Measurements from ENCODE around the gene STX2.
"Not testable (repeated sequence)": the region's sequence is repeated elsewhere in the genome, so short reads cannot be mapped to it uniquely, and the experiment has no call there.

Gene STX2

GRCh38 chr12:130799051-130799450, 40.0 kb downstream of the STX2 start:
- no peak for DNase-seq (ENCODE audit: low read depth)

DNA sequence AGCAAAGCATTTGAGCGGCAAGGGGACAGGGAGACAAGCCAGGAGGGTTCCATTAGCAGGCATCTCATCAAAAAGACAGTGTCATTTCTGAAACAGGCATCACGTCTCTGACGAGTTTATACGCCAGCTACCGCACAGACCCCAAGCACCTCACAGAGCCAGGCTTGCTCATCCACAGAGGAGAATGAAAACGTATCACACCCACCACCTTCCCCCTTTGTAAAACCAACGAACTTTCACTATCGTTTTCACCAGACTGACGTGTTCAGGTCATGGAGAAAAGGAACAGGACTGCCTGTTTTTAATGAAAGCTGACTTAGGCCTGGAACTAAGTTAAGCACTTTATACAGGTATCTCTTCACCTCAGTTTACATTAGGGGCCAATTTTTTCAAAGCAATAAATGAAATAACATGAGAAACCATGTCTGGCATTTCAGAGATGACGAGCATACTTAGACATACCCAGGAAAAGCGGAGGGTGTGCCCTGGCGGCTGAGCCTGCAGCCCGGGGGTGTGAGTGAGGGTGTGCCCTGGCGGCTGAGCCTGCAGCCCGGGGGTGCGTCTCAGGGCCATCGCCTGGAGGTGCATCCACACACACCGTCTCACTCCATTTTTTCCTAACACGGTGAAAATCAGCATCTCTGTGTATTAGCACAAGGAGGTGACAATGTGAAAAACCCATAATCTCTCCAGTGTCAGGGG, 41.9 kb downstream of the STX2 start:
- DNase-seq (ENCODE audit: low read depth), result no peak

DNA sequence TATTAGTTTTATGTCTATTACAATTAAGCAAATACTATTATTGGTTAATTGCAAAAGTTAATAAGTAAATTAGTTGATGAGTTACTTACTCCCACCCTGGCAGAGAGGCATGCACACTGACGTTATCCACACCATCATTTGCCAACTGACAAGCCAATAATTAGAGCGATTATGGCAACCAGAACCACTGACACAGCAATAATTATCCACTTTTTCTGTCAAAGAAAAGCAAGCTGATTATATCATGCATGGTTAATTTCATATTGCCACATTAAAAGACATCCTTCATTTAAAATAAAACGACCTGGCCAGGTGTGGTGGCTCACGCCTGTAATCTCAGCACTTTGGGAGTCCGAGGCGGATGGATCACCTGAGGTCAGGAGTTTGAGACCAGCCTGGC, 43.1 kb downstream of the STX2 start:
- DNase-seq (ENCODE audit: low read depth), result no peak

GRCh38 chr12:130793554-130793849, 45.5 kb downstream of the STX2 start:
- DNase-seq (ENCODE audit: low read depth), result no peak

DNA sequence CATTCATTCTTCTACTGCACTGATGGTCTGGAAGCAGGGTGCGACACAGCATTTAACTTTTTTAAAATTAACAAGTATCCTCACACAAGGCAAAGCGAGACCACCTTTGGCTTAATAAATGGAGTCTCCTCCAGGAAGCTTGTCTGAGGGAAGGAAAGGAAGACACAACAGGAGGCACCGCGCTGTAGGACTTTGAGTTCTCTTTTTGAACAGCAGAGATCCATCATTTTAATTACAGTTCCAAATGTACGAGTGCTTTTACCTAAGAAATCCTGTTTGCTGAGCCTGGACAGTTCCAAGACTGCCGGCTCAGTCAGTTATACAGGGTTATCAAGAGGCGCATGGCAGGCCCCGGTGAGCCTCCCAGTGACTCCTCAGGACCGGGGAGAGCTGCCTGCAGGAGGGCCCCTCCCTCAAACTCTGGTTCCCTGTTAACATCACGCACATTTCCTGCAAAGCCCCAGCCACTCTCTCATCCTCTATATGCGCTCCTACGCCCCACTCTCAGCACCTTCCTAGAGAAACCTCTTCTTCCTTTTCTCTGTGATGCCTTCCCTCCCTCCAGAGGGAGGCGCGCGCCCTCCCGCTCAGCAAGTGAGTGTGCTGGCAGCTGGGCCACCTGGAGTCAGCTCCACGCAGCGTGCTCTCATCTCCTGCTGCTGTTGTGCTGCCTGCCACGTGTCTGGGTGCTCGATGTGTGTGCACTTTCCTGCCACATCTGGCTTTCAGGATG, 46.1 kb downstream of the STX2 start:
- no peak for DNase-seq (ENCODE audit: low read depth)

GRCh38 chr12:130791629-130792028, 47.4 kb downstream of the STX2 start:
- DNase-seq (ENCODE audit: low read depth), result no peak

GRCh38 chr12:130788515-130788914, 50.5 kb downstream of the STX2 start:
- no peak for DNase-seq (ENCODE audit: low read depth)

GRCh38 chr12:130787445-130788410, 51.3 kb downstream of the STX2 start:
- no peak for DNase-seq (ENCODE audit: low read depth)

- DNase-seq (ENCODE audit: low read depth), result no peak
These were observed 52.0 kb downstream of the STX2 start for GRCh38 chr12:130787041-130787440.

DNA sequence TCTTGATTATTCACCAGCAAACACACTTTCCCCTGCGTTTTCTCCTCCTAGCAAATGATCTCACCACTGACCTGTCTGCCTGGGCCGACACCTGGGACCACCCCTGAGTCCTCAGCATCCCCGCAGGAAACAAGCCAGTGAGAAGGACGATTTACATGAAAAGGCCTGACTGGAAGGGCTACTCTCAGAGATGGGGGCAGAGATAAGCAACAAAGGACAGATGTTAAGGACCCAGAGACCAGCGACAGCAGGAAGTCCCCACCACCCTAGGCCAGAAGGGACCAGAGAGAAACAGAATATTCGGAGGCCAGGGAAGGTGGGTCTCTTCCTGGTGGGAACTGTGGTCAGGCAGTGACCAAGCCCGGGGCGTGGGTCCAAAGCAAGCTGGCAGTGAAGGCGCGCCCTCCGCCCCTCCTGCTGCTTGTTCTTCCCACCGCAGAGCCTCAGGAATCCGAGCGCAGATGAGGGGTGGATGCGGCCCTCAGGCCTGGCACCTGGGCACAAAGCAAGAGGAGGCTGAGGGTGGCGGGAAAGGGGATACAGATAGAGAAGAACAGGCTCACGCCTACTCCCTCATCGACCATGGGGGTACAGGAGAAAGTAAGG, 55.8 kb downstream of the STX2 start:
- no peak for DNase-seq (ENCODE audit: low read depth)

GRCh38 chr12:130782245-130782644, 56.8 kb downstream of the STX2 start:
- not testable (repeated sequence) for DNase-seq (ENCODE audit: low read depth)

- no peak for DNase-seq (ENCODE audit: low read depth)
These were observed 58.0 kb downstream of the STX2 start for GRCh38 chr12:130780880-130781575.

DNA sequence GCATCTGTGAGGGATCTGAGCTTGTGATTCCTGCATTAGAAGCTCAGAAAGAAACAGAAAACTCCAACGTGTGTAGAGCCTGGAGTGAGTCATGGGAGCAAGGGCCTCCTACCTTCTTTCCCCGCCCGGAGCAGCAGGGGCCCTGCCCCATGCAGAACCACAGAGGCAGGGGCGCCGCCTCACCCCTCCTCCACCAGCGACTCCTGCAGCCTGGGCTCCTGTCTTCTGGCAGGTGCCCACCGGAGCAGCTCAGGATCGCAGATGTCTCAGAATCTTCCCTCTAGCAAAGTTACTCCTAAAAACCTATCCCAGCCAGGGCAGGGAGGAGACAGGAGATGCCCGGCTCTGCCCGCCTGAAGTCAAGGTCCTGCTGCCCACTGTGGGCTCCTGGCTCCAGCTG, 58.7 kb downstream of the STX2 start:
- DNase-seq (ENCODE audit: low read depth), result no peak

DNA sequence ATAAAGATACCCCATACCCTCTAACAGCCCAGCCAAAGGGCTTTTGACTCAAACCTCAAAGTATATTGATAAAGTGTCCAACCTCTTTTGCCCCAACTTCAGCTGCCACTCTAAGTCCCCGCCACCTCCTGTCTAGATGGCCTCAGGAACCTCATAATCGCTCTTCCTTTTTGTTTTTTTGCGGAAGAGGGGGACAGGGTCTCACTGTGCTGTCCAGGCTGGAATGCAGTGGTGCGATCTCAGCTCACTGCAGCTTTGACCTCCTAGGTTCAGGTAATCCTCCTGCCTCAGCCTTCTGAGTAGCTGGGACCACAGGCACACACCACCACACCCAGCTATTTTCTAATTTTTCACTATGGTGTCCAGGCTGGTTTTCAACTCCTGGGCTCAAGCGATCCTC, 60.3 kb downstream of the STX2 start:
- no peak for DNase-seq (ENCODE audit: low read depth)

DNA sequence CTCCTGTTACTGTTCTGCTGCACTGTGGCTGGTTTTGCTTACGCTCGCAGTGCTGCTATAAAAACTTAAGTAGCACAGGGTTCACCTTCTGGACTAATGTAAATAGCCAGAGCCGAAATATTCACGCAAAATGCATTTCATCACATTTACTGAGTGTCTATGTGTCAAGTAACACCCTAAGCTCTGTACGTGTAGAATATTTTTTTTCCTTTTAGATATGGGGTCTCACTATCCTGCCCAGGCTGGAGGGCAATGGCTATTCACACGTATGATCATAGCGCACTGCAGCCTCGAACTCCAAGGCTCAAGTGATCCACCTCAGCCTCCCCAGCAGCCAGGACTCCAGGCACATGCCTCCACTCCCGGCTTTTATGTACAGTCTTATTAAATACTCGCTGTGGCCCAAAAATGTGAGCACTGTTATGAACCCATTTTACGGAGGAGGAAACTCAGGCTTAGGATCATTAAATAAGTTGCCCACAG, 62.2 kb downstream of the STX2 start:
- DNase-seq (ENCODE audit: low read depth), result no peak

GRCh38 chr12:130775953-130776856, 62.8 kb downstream of the STX2 start:
- peak; percentile 40 for DNase-seq (ENCODE audit: low read depth)

- no peak for DNase-seq (ENCODE audit: low read depth)
These were observed 68.5 kb downstream of the STX2 start for GRCh38 chr12:130770413-130771028.

GRCh38 chr12:130768120-130768519, 70.9 kb downstream of the STX2 start:
- DNase-seq (ENCODE audit: low read depth), result no peak

GRCh38 chr12:130766470-130766869, 72.6 kb downstream of the STX2 start:
- DNase-seq (ENCODE audit: low read depth), result no peak

DNA sequence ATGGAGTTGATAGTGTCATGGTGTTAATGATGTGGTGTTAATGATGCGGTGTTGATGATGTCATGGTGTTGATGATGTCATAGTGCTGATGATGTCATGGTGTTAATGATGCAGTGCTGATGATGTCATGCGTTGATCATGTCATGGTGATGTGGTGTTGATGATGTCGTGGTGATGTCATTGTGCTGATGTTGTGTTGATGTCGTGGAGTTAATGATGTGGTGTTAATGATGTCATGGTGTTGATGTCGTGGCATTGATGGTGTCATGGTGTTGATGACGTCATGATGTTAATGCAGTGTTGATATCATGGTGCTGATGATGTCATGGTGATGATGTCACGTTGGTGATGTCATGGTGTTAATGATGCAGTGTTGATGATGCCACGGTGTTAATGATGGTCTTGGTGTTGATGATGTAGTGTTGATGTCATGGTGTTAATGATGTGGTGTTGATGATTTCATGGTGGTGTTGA, 73.8 kb downstream of the STX2 start:
- peak; percentile 9 for DNase-seq (ENCODE audit: low read depth)
